ENCODE data around the gene APBB2. TPM values are rescaled to one million over a fixed set of nuclear protein-coding genes. Genes with fewer than 3 reads are reported as not detected.

APBB2 gene
- total RNA-seq, 1 experiment from 2014 or later = 46.0 TPM

DNA sequence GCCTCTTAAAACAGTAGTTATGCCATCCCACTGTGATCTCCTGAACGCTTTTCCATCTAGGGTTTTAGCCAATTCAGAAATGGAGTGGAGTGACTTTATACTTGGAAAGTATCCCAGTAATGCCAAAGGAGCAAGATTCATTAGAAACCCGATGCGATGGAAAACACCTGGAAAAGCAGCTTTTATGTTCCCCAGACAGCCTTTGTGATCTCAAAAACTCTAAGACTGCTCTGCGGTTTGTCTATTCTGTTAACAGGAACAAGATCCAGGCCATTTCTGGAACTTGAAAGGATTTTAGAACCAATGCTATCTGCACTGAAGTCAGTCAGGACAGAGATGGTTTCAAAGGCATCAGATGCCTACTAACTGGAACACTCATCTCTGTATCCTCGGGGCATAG is 145.1 kb downstream of the APBB2 start:
- no peaks in the 10 kb centered on the region for H3F3A ChIP-seq (ENCODE audit: insufficient read depth, low read depth)
- H3K79me2 ChIP-seq (ENCODE audit: low read depth) = no peaks in the 10 kb centered on the region
- no peak overlapping the region for H3K27ac ChIP-seq
- POLR2A ChIA-PET (ENCODE audit: unreplicated experiment) = no interaction called here
- no peak overlapping the region for H3K4me3 ChIP-seq
- H3K4me1 ChIP-seq (replicated peaks; ENCODE audit: insufficient read depth) = no peaks in the 10 kb centered on the region
- intact Hi-C loops (cut with micrococcal nuclease; ENCODE audit: unreplicated experiment) = no loop called here
- H4K20me1 ChIP-seq (ENCODE audit: insufficient read depth) = no peaks in the 10 kb centered on the region
- H3K9me3 ChIP-seq (ENCODE audit: insufficient read depth, low read depth) = no peaks in the 10 kb centered on the region
- no peak overlapping the region for H2AFZ ChIP-seq
- TF ChIP-seq, protein P1, sequence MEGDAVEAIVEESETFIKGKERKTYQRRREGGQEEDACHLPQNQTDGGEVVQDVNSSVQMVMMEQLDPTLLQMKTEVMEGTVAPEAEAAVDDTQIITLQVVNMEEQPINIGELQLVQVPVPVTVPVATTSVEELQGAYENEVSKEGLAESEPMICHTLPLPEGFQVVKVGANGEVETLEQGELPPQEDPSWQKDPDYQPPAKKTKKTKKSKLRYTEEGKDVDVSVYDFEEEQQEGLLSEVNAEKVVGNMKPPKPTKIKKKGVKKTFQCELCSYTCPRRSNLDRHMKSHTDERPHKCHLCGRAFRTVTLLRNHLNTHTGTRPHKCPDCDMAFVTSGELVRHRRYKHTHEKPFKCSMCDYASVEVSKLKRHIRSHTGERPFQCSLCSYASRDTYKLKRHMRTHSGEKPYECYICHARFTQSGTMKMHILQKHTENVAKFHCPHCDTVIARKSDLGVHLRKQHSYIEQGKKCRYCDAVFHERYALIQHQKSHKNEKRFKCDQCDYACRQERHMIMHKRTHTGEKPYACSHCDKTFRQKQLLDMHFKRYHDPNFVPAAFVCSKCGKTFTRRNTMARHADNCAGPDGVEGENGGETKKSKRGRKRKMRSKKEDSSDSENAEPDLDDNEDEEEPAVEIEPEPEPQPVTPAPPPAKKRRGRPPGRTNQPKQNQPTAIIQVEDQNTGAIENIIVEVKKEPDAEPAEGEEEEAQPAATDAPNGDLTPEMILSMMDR (conservative IDR thresholded peaks at IDR 0.05) = no peak
- no peak for TF ChIP-seq EZH2 (IDR thresholded peaks at IDR 0.05; ENCODE audit: low read depth)
- no TSS peak for BruUV-seq (replicated peaks)
- no peaks in the 10 kb centered on the region for H3K27me3 ChIP-seq (ENCODE audit: insufficient read depth, low read depth)
- no peaks in the 10 kb centered on the region for H3K36me3 ChIP-seq (ENCODE audit: low read depth)
- no peaks in the 10 kb centered on the region for H3K9me2 ChIP-seq (ENCODE audit: insufficient read depth)
- DNase-seq = no peak
- CTCF ChIA-PET = interaction anchor here (0.7 kb wide), 1 partner anchor 156 kb away, joined by 4 read pairs; no protein-coding TSS in a partner anchor
- H3K4me2 ChIP-seq = no peak overlapping the region

DNA sequence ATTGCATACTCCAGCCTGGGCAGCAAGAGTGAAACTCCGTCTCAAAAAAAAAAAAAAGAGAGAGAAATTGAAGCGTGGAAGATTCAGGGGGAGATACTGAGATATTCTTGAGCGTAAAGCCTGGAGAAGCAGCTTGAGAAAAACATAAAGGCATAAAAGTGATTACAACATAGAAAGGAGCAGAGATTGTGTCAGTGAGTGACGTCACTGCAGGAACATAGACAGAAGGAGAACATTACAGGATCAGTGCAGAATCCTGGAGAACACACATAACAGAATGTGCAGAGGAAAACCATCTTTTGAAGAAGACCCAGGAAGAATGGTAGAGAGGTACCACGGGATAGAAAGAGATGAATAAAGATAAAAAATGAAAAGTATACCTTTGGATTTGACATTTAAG is 147.0 kb downstream of the APBB2 start:
- ChIA-PET CTCF (no interaction called here), POLR2A (ENCODE audit: unreplicated experiment) (no interaction called here)
- no peaks in the 10 kb centered on the region for H3K4me1 ChIP-seq (replicated peaks; ENCODE audit: insufficient read depth)
- no TSS peak for BruUV-seq (replicated peaks)
- intact Hi-C loops (cut with micrococcal nuclease; ENCODE audit: unreplicated experiment) = no loop called here
- H3F3A ChIP-seq (ENCODE audit: insufficient read depth, low read depth) = no peaks in the 10 kb centered on the region
- H3K9me3 ChIP-seq (ENCODE audit: insufficient read depth, low read depth) = no peaks in the 10 kb centered on the region
- no peak for TF ChIP-seq EZH2 (IDR thresholded peaks at IDR 0.05; ENCODE audit: low read depth)
- TF ChIP-seq, protein P1 (conservative IDR thresholded peaks at IDR 0.05) = no peak
- DNase-seq = no peak
- H3K4me2 ChIP-seq = no peak overlapping the region
- no peak overlapping the region for H2AFZ ChIP-seq
- H3K27me3 ChIP-seq (ENCODE audit: insufficient read depth, low read depth) = no peaks in the 10 kb centered on the region
- no peaks in the 10 kb centered on the region for H3K36me3 ChIP-seq (ENCODE audit: low read depth)
- H3K79me2 ChIP-seq (ENCODE audit: low read depth) = no peaks in the 10 kb centered on the region
- H3K27ac ChIP-seq = no peak overlapping the region
- H3K9me2 ChIP-seq (ENCODE audit: insufficient read depth) = no peaks in the 10 kb centered on the region
- H4K20me1 ChIP-seq (ENCODE audit: insufficient read depth) = no peaks in the 10 kb centered on the region
- H3K4me3 ChIP-seq = no peak overlapping the region

DNA sequence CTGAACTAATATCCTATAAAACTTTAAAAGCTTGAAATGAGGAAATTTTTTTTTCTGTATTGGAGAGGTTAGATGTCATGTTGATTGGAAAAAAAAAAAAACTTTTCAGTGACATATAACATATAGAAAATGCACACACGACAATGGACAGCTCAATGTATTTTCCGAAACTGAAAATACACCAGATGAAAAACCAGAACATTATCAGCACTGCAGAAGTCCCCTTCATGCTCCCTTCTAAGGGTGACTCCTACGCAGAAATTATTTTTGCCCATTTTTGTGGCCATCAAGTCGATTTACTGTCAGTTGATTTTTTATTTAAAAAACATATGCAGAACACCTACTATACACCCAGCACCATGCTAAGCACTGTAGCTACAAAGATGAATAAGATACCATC is 148.3 kb downstream of the APBB2 start:
- H2AFZ ChIP-seq = no peak overlapping the region
- TF ChIP-seq, protein P1 (conservative IDR thresholded peaks at IDR 0.05) = no peak
- no peak for TF ChIP-seq EZH2 (IDR thresholded peaks at IDR 0.05; ENCODE audit: low read depth)
- DNase-seq = no peak
- H3K79me2 ChIP-seq (ENCODE audit: low read depth) = no peaks in the 10 kb centered on the region
- no peaks in the 10 kb centered on the region for H3K9me2 ChIP-seq (ENCODE audit: insufficient read depth)
- no peaks in the 10 kb centered on the region for H3K9me3 ChIP-seq (ENCODE audit: insufficient read depth, low read depth)
- H4K20me1 ChIP-seq (ENCODE audit: insufficient read depth) = no peaks in the 10 kb centered on the region
- no peak overlapping the region for H3K4me2 ChIP-seq
- no TSS peak for BruUV-seq (replicated peaks)
- intact Hi-C loops (cut with micrococcal nuclease; ENCODE audit: unreplicated experiment) = no loop called here
- POLR2A ChIA-PET (ENCODE audit: unreplicated experiment) = no interaction called here
- H3K36me3 ChIP-seq (ENCODE audit: low read depth) = no peaks in the 10 kb centered on the region
- H3K27ac ChIP-seq = no peak overlapping the region
- no peaks in the 10 kb centered on the region for H3K27me3 ChIP-seq (ENCODE audit: insufficient read depth, low read depth)
- H3F3A ChIP-seq (ENCODE audit: insufficient read depth, low read depth) = no peaks in the 10 kb centered on the region
- H3K4me1 ChIP-seq (replicated peaks; ENCODE audit: insufficient read depth) = no peaks in the 10 kb centered on the region
- H3K4me3 ChIP-seq = no peak overlapping the region
- CTCF ChIA-PET = no interaction called here
